SK-N-SH (cell line): ENCODE measurements around the gene CELF4. TPM values are rescaled to one million over a fixed set of nuclear protein-coding genes. Genes with fewer than 3 reads are reported as not detected.

Experiments used
- CTCF ChIA-PET: fragments of 300-600, 350-600 bp; formaldehyde crosslinking; extraction: SDS; loops from one replicate; lab custom pipeline; 2021; lab: Yijun Ruan, JAX
- POLR2A ChIA-PET: fragments of 350-600 bp; sonication (Branson Sonifier 250); formaldehyde crosslinking; extraction: SDS; loops from one replicate; lab custom pipeline; 2020; ENCODE audit warnings: antibody characterized with exemption, inconsistent platforms; lab: Yijun Ruan, JAX
- DNase-seq: peaks from one replicate; pipeline ENCODE4 v3.0.0; 2012
- H2AFZ ChIP-seq: fragments of 200-600 bp; sonication (generic); 2 replicates; pipeline ENCODE4 v1.8.1; 2016; ENCODE audit warnings: antibody characterized with exemption, mild to moderate bottlenecking, low read depth
- H3F3A ChIP-seq: fragments of 200-600 bp; sonication (generic); replicated peaks from 2 replicates; pipeline ENCODE3; 2016; ENCODE audit warnings: antibody characterized with exemption, mild to moderate bottlenecking; ENCODE audit not compliant: insufficient read depth
- H3K27ac ChIP-seq, 2 experiments: fragments of 200-500 bp in 1 of 2; fragments of 200-600 bp in 1 of 2; sonication (Bioruptor generic) in 1 of 2; sonication (generic), shearing (Covaris generic) in 1 of 2; 2 replicates each; pipeline versions ENCODE4 v1.5.1 to v1.6.1; 2014 to 2016; ENCODE audit warnings: low read depth in 2 of 2, inconsistent platforms in 1 of 2, low read length in 1 of 2, mild to moderate bottlenecking in 1 of 2, mixed read lengths in 1 of 2
- H3K27me3 ChIP-seq: fragments of 200-600 bp; sonication (generic), shearing (Covaris generic); 2 replicates; pipeline ENCODE4 v1.6.1; 2016; ENCODE audit warnings: mixed run types; ENCODE audit not compliant: insufficient read depth
- H3K36me3 ChIP-seq, 2 experiments: fragments of 200-500 bp in 1 of 2; fragments of 200-600 bp in 1 of 2; sonication (Bioruptor generic) in 1 of 2; sonication (generic) in 1 of 2; replicated peaks in 1 of 2; 2 replicates each; pipeline versions ENCODE3 to v1.5.1; 2014 to 2016; ENCODE audit warnings: low read length in 1 of 2, mild to moderate bottlenecking in 1 of 2; ENCODE audit not compliant: insufficient read depth in 2 of 2, control insufficient read depth in 1 of 2
- H3K4me1 ChIP-seq, 2 experiments: fragments of 200-500 bp in 1 of 2; fragments of 200-600 bp in 1 of 2; sonication (Bioruptor generic) in 1 of 2; sonication (generic), shearing (Covaris generic) in 1 of 2; 2 replicates each; pipeline versions ENCODE4 v1.5.1 to v1.6.1; 2014 to 2016; ENCODE audit warnings: low read depth in 1 of 2, low read length in 1 of 2, mixed run types in 1 of 2; ENCODE audit not compliant: insufficient read depth in 2 of 2, control insufficient read depth in 1 of 2
- H3K4me2 ChIP-seq: fragments of 200-600 bp; sonication (generic), shearing (Covaris generic); 2 replicates; pipeline ENCODE4 v1.6.1; 2017; ENCODE audit warnings: mixed run types
- H3K4me3 ChIP-seq, 2 experiments: fragments of 200-500 bp in 1 of 2; fragments of 200-600 bp in 1 of 2; sonication (Bioruptor generic) in 1 of 2; sonication (generic), shearing (Covaris generic) in 1 of 2; 2 replicates each; pipeline versions ENCODE4 v1.5.1 to v1.8.1; 2014 to 2016; ENCODE audit warnings: low read depth in 2 of 2, inconsistent platforms in 1 of 2, low read length in 1 of 2, mild to moderate bottlenecking in 1 of 2, mixed read lengths in 1 of 2, moderate library complexity in 1 of 2
- H3K79me2 ChIP-seq: fragments of 200-600 bp; sonication (generic); 2 replicates; pipeline ENCODE4 v1.8.1; 2017; ENCODE audit warnings: mild to moderate bottlenecking; ENCODE audit not compliant: insufficient read depth
- H3K9ac ChIP-seq: fragments of 200-600 bp; sonication (generic); 2 replicates; pipeline ENCODE4 v1.6.1; 2017; ENCODE audit warnings: mixed run types
- H3K9me2 ChIP-seq: fragments of 200-600 bp; sonication (generic); 2 replicates; pipeline ENCODE4 v1.6.1; 2017; ENCODE audit warnings: mixed run types
- H3K9me3 ChIP-seq: fragments of 200-600 bp; sonication (generic); 2 replicates; pipeline ENCODE4 v1.6.1; 2017; ENCODE audit warnings: mixed run types, mild to moderate bottlenecking, moderate library complexity
- H4K20me1 ChIP-seq: fragments of 200-600 bp; sonication (generic); 2 replicates; pipeline ENCODE4 v1.6.1; 2017; ENCODE audit warnings: mild to moderate bottlenecking, mixed run types; ENCODE audit not compliant: insufficient read depth
- ELF1 ChIP-seq: IDR thresholded peaks from 2 replicates; pipeline ENCODE4 v1.4.0; 2012
- FOSL2 ChIP-seq: IDR thresholded peaks from 2 replicates; pipeline ENCODE4 v1.4.0; 2012; ENCODE audit warnings: low read depth, mild to moderate bottlenecking, moderate library complexity, borderline replicate concordance
- FOXJ3 ChIP-seq: sonication (generic); formaldehyde crosslinking; IDR thresholded peaks from 2 replicates; pipeline ENCODE4 v1.5.1; 2020; ENCODE audit warnings: mild to moderate bottlenecking, missing genetic modification reagents
- FOXM1 ChIP-seq: IDR thresholded peaks from 2 replicates; pipeline ENCODE4 v1.4.0; 2012; ENCODE audit warnings: low read depth, mild to moderate bottlenecking
- JUND ChIP-seq: IDR thresholded peaks from 2 replicates; pipeline ENCODE4 v1.4.0; 2012
- MAX ChIP-seq: IDR thresholded peaks from 2 replicates; pipeline ENCODE4 v1.4.0; 2012; ENCODE audit warnings: low read depth
- MXI1 ChIP-seq: IDR thresholded peaks from 2 replicates; pipeline ENCODE4 v1.6.1; 2012; ENCODE audit warnings: mild to moderate bottlenecking, low read depth, low read length, improper control_type of control experiment
- NFIC ChIP-seq: IDR thresholded peaks from 2 replicates; pipeline ENCODE4 v1.4.0; 2012; ENCODE audit warnings: borderline replicate concordance
- NRF1 ChIP-seq: IDR thresholded peaks from 2 replicates; pipeline ENCODE4 v1.6.1; 2012; ENCODE audit warnings: low read depth, mild to moderate bottlenecking, low read length
- RCOR1 ChIP-seq: fragments of 150-350 bp; IDR thresholded peaks from 2 replicates; pipeline ENCODE4 v1.6.1; 2017; ENCODE audit warnings: antibody characterized with exemption, low read length
- REST ChIP-seq: IDR thresholded peaks from 2 replicates; pipeline ENCODE4 v1.6.1; 2012; ENCODE audit warnings: mild to moderate bottlenecking, low read depth, low read length, moderate library complexity
- RFX5 ChIP-seq: IDR thresholded peaks from 2 replicates; pipeline ENCODE4 v1.6.1; 2012; ENCODE audit warnings: mild to moderate bottlenecking, improper control_type of control experiment, low read length
- SIN3A ChIP-seq: IDR thresholded peaks from 2 replicates; pipeline ENCODE4 v1.6.1; 2012; ENCODE audit warnings: low read depth, mild to moderate bottlenecking, low read length, moderate library complexity, borderline replicate concordance
- TAF1 ChIP-seq: IDR thresholded peaks from 2 replicates; pipeline ENCODE4 v1.6.1; 2012; ENCODE audit warnings: low read depth, mild to moderate bottlenecking, low read length, moderate library complexity, borderline replicate concordance
- USF1 ChIP-seq: IDR thresholded peaks from 2 replicates; pipeline ENCODE4 v1.4.0; 2012; ENCODE audit warnings: low read depth, borderline replicate concordance
- USF2 ChIP-seq: fragments of 150-350 bp; IDR thresholded peaks from 2 replicates; pipeline ENCODE4 v1.6.1; 2017; ENCODE audit warnings: antibody characterized with exemption, low read length, low read depth, borderline replicate concordance
- YY1 ChIP-seq: IDR thresholded peaks from 2 replicates; pipeline ENCODE4 v1.4.0; 2012; ENCODE audit warnings: low read depth, mild to moderate bottlenecking
- WGBS: methylation state at CpG from one replicate; pipeline ENCODE4 v1.1.6; 2017; ENCODE audit warnings: low lambda C conversion rate; 5-methylcytosine and 5-hydroxymethylcytosine counted together
- polyA plus RNA-seq, 3 experiments: library from polyadenylated mRNA; depleted of rRNA; stranded (reverse); fragments of >200 nt; gene quantifications; 2 replicates each; pipeline ENCODE4 v1.2.3, GENCODE V29; 2012

CELF4 gene
- polyA plus RNA-seq, 1 of the 3 experiments (the other 2 are of a cell fraction), result 0.26 TPM

- Histone ChIP-seq H3K4me3 (no peak overlapping the region), H3K27ac (no peak overlapping the region), H3K9me2 (no peaks in the 10 kb centered on the region), H4K20me1 (no peaks in the 10 kb centered on the region), H3K4me2 (no peak overlapping the region), H3K9me3 (no peaks in the 10 kb centered on the region), H3K79me2 (no peaks in the 10 kb centered on the region), H3K4me1 (peaks cover 0 to 17% of the 10 kb centered on the region in 2 experiments; a peak in 1 of 4 replicates), H3F3A (no peaks in the 10 kb centered on the region), H3K27me3 (no peaks in the 10 kb centered on the region), H3K36me3 (no peaks in the 10 kb centered on the region), H2AFZ (no peak overlapping the region), H3K9ac (no peak overlapping the region)
- 0% methylated on average over 1 of the region's 1 CpG for WGBS
- TF ChIP-seq REST (no peak), RFX5 (no peak), USF1 (no peak), NFIC (no peak), FOXM1 (no peak), NRF1 (no peak), TAF1 (no peak), ELF1 (no peak), FOXJ3 (CRISPR knock-in tag) (no peak)
- ChIA-PET POLR2A (no interaction called here), CTCF (interaction anchor here (0.6 kb wide), 1 partner anchor 18 kb away, joined by 3 read pairs; no protein-coding TSS in a partner anchor)
- no peak for DNase-seq
Measured at GRCh38 chr18:37316468-37316867, 249.1 kb downstream of the CELF4 start.

GRCh38 chr18:37315935-37316334 lies 249.7 kb downstream of the CELF4 start:
- Histone ChIP-seq H3K9ac (no peak overlapping the region), H3K27ac (no peak overlapping the region), H3K27me3 (no peaks in the 10 kb centered on the region)
- no CpG with 5 or more reads among the region's 1 CpG for WGBS
- TF ChIP-seq NRF1, result no peak
- TF ChIP-seq USF2, result no peak
- no peak for TF ChIP-seq MAX
- no peak for TF ChIP-seq JUND
- no peak for TF ChIP-seq FOSL2
- no peak for TF ChIP-seq SIN3A
- no peak for TF ChIP-seq RCOR1
- no peak for TF ChIP-seq YY1
- TF ChIP-seq MXI1, result no peak
- TF ChIP-seq FOXM1, result no peak
- TF ChIP-seq, all 33 proteins: peak for 0
- POLR2A ChIA-PET, result no interaction called here
- no peaks in the 10 kb centered on the region for H4K20me1 ChIP-seq
- CTCF ChIA-PET, result no interaction called here
- no peaks in the 10 kb centered on the region for H3K36me3 ChIP-seq
- H3F3A ChIP-seq, result no peaks in the 10 kb centered on the region
- H3K4me2 ChIP-seq, result no peak overlapping the region
- no peaks in the 10 kb centered on the region for H3K9me3 ChIP-seq
- H3K4me3 ChIP-seq, result no peak overlapping the region
- no peaks in the 10 kb centered on the region for H3K79me2 ChIP-seq
- DNase-seq, result no peak
- H3K4me1 ChIP-seq, result peaks cover 0 to 13% of the 10 kb centered on the region in 2 experiments; a peak in 1 of 4 replicates
- no peaks in the 10 kb centered on the region for H3K9me2 ChIP-seq
- no peak overlapping the region for H2AFZ ChIP-seq
